Camera-type eye (tissue), 1 donor: Measurements from ENCODE around the gene LTA4H. TPM values are rescaled to one million over a fixed set of nuclear protein-coding genes. Genes with fewer than 3 reads are reported as not detected.

Experiments
- total RNA-seq: library from RNA; depleted of rRNA; stranded (reverse); fragments of >200 nt; gene quantifications from one replicate; pipeline ENCODE4 v1.2.3, GENCODE V29; 2014

LTA4H gene
- total RNA-seq = 93.3 TPM

GRCh38 chr12:96035283-96036236, at the start of gene LTA4H:
LTA4H (minus strand) TSS chr12:96035587; CDS start chr12:96035519, 68 bp downstream.

GRCh38 chr12:95996034-95996658, 39.2 kb downstream of the LTA4H start, which contains the start of gene HAL:
HAL (minus strand) TSS chr12:95996344; CDS start chr12:95995910, 434 bp downstream.

Other genes starting within 250 kb of the LTA4H start
- gene NTN4, start 244.8 kb downstream of the LTA4H start, total RNA-seq = 23.0 TPM
- gene SNRPF, start 176.6 kb downstream of the LTA4H start, total RNA-seq = 19.1 TPM
- gene CCDC38, start 93.0 kb downstream of the LTA4H start, total RNA-seq = 0.27 TPM
- 5.8 TPM for gene AMDHD1, start 92.3 kb downstream of the LTA4H start, total RNA-seq
- 0.49 TPM for gene HAL, start 39.2 kb downstream of the LTA4H start, total RNA-seq
- gene ELK3, start 158.8 kb upstream of the LTA4H start, total RNA-seq = 25.6 TPM